ENCODE data around the gene RNF123.

The RNF123 gene

GRCh38 chr3:49650637-49651036 is 38.7 kb upstream of the RNF123 start:
- Histone ChIP-seq H3K27ac (ENCODE audit: low read depth, low read length) (no peak overlapping the region), H3K9ac (ENCODE audit: low read depth, low read length) (no peak overlapping the region), H3K9me3 (ENCODE audit: insufficient read depth, low read depth, low read length) (no peaks in the 10 kb centered on the region), H3K4me1 (ENCODE audit: insufficient read depth, low read length) (no peaks in the 10 kb centered on the region), H3K27me3 (ENCODE audit: insufficient read depth, low read length) (no peaks in the 10 kb centered on the region), H3K36me3 (ENCODE audit: insufficient read depth, low read length) (no peaks in the 10 kb centered on the region), H3K4me3 (ENCODE audit: low read length) (no peak overlapping the region)
- 80% methylated on average over 8 of the region's 8 CpGs for WGBS

- Histone ChIP-seq H3K9me3 (ENCODE audit: insufficient read depth, low read depth, low read length) (no peaks in the 10 kb centered on the region), H3K4me3 (ENCODE audit: low read length) (no peak overlapping the region)
- 93% methylated on average over 36 of the region's 36 CpGs for WGBS
Measured at GRCh38 chr3:49652218-49652902, 37.0 kb upstream of the RNF123 start.

DNA sequence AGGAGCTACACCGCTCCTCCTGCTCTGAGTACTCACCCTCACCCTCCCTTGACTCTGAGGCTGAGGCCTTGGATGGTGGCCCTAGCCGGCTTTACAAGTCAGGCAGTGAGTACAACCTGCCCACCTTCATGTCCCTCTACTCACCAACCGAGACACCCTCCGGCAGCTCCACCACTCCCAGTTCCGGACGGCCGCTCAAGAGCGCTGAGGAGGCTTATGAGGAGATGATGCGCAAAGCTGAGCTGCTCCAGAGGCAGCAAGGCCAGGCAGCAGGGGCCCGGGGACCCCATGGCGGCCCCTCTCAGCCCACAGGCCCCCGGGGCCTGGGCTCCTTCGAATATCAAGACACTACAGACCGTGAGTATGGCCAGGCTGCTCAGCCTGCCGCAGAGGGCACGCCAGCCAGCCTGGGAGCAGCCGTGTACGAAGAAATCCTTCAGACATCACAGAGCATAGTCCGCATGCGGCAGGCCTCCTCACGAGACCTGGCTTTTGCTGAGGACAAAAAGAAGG is 36.4 kb upstream of the RNF123 start:
- 95% methylated on average over 21 of the region's 21 CpGs for WGBS
- Histone ChIP-seq H3K27ac (ENCODE audit: low read depth, low read length) (no peak overlapping the region), H3K4me3 (ENCODE audit: low read length) (no peak overlapping the region), H3K4me1 (ENCODE audit: insufficient read depth, low read length) (no peaks in the 10 kb centered on the region), H3K9me3 (ENCODE audit: insufficient read depth, low read depth, low read length) (no peaks in the 10 kb centered on the region), H3K36me3 (ENCODE audit: insufficient read depth, low read length) (no peaks in the 10 kb centered on the region), H3K27me3 (ENCODE audit: insufficient read depth, low read length) (no peaks in the 10 kb centered on the region), H3K9ac (ENCODE audit: low read depth, low read length) (no peak overlapping the region)

More at GRCh38 chr3:49652218-49652902, 37.0 kb upstream of the RNF123 start:
- H3K4me1 ChIP-seq (ENCODE audit: insufficient read depth, low read length), result no peaks in the 10 kb centered on the region
- H3K9ac ChIP-seq (ENCODE audit: low read depth, low read length), result no peak overlapping the region
- no peak overlapping the region for H3K27ac ChIP-seq (ENCODE audit: low read depth, low read length)
- H3K36me3 ChIP-seq (ENCODE audit: insufficient read depth, low read length), result no peaks in the 10 kb centered on the region
- H3K27me3 ChIP-seq (ENCODE audit: insufficient read depth, low read length), result no peaks in the 10 kb centered on the region

DNA sequence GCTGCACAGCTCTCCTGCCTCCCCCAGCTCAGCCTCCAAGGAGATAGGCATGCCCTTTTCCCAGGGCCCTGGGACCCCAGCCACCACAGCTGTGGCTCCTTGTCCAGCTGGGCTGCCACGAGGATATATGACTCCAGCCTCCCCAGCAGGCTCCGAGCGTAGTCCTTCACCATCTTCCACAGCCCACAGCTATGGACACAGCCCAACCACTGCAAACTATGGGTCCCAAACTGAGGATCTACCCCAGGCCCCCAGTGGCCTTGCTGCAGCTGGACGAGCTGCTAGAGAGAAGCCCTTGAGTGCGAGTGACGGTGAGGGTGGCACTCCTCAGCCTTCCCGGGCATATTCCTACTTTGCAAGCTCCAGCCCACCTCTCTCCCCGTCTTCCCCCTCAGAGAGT is 35.7 kb upstream of the RNF123 start:
- Histone ChIP-seq H3K4me3 (ENCODE audit: low read length) (no peak overlapping the region), H3K27ac (ENCODE audit: low read depth, low read length) (no peak overlapping the region), H3K9me3 (ENCODE audit: insufficient read depth, low read depth, low read length) (no peaks in the 10 kb centered on the region), H3K27me3 (ENCODE audit: insufficient read depth, low read length) (no peaks in the 10 kb centered on the region), H3K36me3 (ENCODE audit: insufficient read depth, low read length) (no peaks in the 10 kb centered on the region), H3K9ac (ENCODE audit: low read depth, low read length) (no peak overlapping the region), H3K4me1 (ENCODE audit: insufficient read depth, low read length) (no peaks in the 10 kb centered on the region)
- WGBS, result 89% methylated on average over 8 of the region's 8 CpGs

- Histone ChIP-seq H3K4me1 (ENCODE audit: insufficient read depth, low read length) (no peaks in the 10 kb centered on the region), H3K4me3 (ENCODE audit: low read length) (no peak overlapping the region)
- 95% methylated on average over 17 of the region's 17 CpGs for WGBS
Measured at GRCh38 chr3:49654176-49654825, 35.1 kb upstream of the RNF123 start.

GRCh38 chr3:49654955-49655556 is 34.3 kb upstream of the RNF123 start:
- H3K27me3 ChIP-seq (ENCODE audit: insufficient read depth, low read length), result no peaks in the 10 kb centered on the region
- WGBS, result 91% methylated on average over 10 of the region's 10 CpGs
- H3K36me3 ChIP-seq (ENCODE audit: insufficient read depth, low read length), result no peaks in the 10 kb centered on the region
- H3K9me3 ChIP-seq (ENCODE audit: insufficient read depth, low read depth, low read length), result no peaks in the 10 kb centered on the region
- no peak overlapping the region for H3K4me3 ChIP-seq (ENCODE audit: low read length)
- H3K9ac ChIP-seq (ENCODE audit: low read depth, low read length), result no peak overlapping the region
- H3K27ac ChIP-seq (ENCODE audit: low read depth, low read length), result no peak overlapping the region
- no peaks in the 10 kb centered on the region for H3K4me1 ChIP-seq (ENCODE audit: insufficient read depth, low read length)

More at GRCh38 chr3:49654176-49654825, 35.1 kb upstream of the RNF123 start:
- Histone ChIP-seq H3K9me3 (ENCODE audit: insufficient read depth, low read depth, low read length) (no peaks in the 10 kb centered on the region), H3K27ac (ENCODE audit: low read depth, low read length) (no peak overlapping the region), H3K27me3 (ENCODE audit: insufficient read depth, low read length) (no peaks in the 10 kb centered on the region), H3K9ac (ENCODE audit: low read depth, low read length) (no peak overlapping the region), H3K36me3 (ENCODE audit: insufficient read depth, low read length) (no peaks in the 10 kb centered on the region)

- Histone ChIP-seq H3K9ac (ENCODE audit: low read depth, low read length) (no peak overlapping the region), H3K36me3 (ENCODE audit: insufficient read depth, low read length) (no peaks in the 10 kb centered on the region), H3K4me1 (ENCODE audit: insufficient read depth, low read length) (no peaks in the 10 kb centered on the region), H3K9me3 (ENCODE audit: insufficient read depth, low read depth, low read length) (no peaks in the 10 kb centered on the region), H3K4me3 (ENCODE audit: low read length) (no peak overlapping the region), H3K27me3 (ENCODE audit: insufficient read depth, low read length) (no peaks in the 10 kb centered on the region), H3K27ac (ENCODE audit: low read depth, low read length) (no peak overlapping the region)
- WGBS, result 94% methylated on average over 19 of the region's 19 CpGs
Measured at GRCh38 chr3:49655731-49656285, 33.5 kb upstream of the RNF123 start.

GRCh38 chr3:49656541-49657112 is 32.7 kb upstream of the RNF123 start:
- Histone ChIP-seq H3K9ac (ENCODE audit: low read depth, low read length) (no peak overlapping the region), H3K27me3 (ENCODE audit: insufficient read depth, low read length) (no peaks in the 10 kb centered on the region), H3K36me3 (ENCODE audit: insufficient read depth, low read length) (no peaks in the 10 kb centered on the region), H3K4me3 (ENCODE audit: low read length) (no peak overlapping the region), H3K27ac (ENCODE audit: low read depth, low read length) (no peak overlapping the region), H3K4me1 (ENCODE audit: insufficient read depth, low read length) (no peaks in the 10 kb centered on the region), H3K9me3 (ENCODE audit: insufficient read depth, low read depth, low read length) (no peaks in the 10 kb centered on the region)
- 90% methylated on average over 18 of the region's 18 CpGs for WGBS

DNA sequence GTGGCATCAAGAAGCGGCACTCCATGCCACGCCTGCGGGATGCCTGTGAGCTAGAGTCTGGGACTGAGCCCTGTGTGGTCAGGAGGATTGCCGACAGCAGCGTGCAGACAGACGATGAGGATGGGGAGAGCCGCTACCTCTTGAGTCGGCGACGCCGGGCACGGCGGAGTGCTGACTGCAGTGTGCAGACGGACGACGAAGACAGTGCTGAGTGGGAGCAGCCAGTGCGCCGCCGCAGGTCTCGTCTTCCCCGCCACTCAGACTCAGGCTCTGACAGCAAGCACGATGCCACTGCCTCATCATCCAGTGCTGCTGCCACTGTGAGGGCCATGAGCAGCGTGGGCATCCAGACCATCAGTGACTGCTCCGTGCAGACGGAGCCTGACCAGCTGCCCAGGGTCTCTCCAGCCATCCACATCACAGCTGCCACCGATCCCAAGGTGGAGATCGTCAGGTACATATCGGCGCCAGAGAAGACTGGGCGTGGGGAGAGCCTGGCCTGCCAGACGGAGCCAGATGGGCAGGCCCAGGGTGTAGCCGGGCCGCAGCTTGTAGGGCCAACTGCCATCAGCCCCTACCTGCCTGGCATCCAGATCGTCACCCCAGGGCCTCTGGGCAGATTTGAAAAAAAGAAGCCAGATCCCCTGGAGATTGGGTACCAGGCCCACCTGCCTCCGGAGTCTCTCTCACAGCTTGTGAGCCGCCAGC is 32.0 kb upstream of the RNF123 start:
- 95% methylated on average over 36 of the region's 36 CpGs for WGBS
- no peaks in the 10 kb centered on the region for H3K27me3 ChIP-seq (ENCODE audit: insufficient read depth, low read length)
- H3K9ac ChIP-seq (ENCODE audit: low read depth, low read length), result no peak overlapping the region
- H3K4me3 ChIP-seq (ENCODE audit: low read length), result no peak overlapping the region
- no peaks in the 10 kb centered on the region for H3K36me3 ChIP-seq (ENCODE audit: insufficient read depth, low read length)
- H3K4me1 ChIP-seq (ENCODE audit: insufficient read depth, low read length), result no peaks in the 10 kb centered on the region
- no peak overlapping the region for H3K27ac ChIP-seq (ENCODE audit: low read depth, low read length)
- no peaks in the 10 kb centered on the region for H3K9me3 ChIP-seq (ENCODE audit: insufficient read depth, low read depth, low read length)

DNA sequence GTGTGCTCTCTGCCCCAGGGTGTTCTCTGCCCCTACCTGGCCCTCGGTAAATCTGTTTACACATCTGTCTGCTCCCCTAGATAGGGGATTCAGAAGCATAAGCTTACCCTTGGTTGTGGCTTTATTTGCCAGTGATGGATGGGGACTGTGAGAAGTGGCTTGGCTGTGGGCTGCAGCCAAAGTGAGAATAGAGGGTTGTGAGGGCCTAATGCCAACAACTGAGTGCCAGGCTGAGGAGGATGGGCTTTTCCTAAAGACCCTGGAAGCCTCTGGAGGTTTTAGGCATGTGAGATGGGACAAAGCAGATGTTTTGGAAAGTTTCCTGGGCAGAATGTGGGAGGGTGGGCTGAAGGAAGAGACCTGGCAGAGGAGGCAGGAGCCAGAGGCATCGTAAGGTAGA is 30.6 kb upstream of the RNF123 start:
- H3K27me3 ChIP-seq (ENCODE audit: insufficient read depth, low read length), result no peaks in the 10 kb centered on the region
- no peaks in the 10 kb centered on the region for H3K4me1 ChIP-seq (ENCODE audit: insufficient read depth, low read length)
- WGBS, result 95% methylated on average over 2 of the region's 2 CpGs
- H3K4me3 ChIP-seq (ENCODE audit: low read length), result no peak overlapping the region
- no peaks in the 10 kb centered on the region for H3K36me3 ChIP-seq (ENCODE audit: insufficient read depth, low read length)
- no peak overlapping the region for H3K27ac ChIP-seq (ENCODE audit: low read depth, low read length)
- no peak overlapping the region for H3K9ac ChIP-seq (ENCODE audit: low read depth, low read length)
- no peaks in the 10 kb centered on the region for H3K9me3 ChIP-seq (ENCODE audit: insufficient read depth, low read depth, low read length)
